ENCODE data around the gene ERO1A. TPM values are rescaled to one million over a fixed set of nuclear protein-coding genes. Genes with fewer than 3 reads are reported as not detected.
"Not testable (repeated sequence)": the region's sequence is repeated elsewhere in the genome, so short reads cannot be mapped to it uniquely, and the experiment has no call there.

The ERO1A gene
- total RNA-seq, 6 experiments from 2014 or later: 31.2 to 162 (median 37.9) TPM

- DNase-seq: no peak
- intact Hi-C loops (cut with DNase I): no loop called here
- Histone ChIP-seq H3K4me3 (peak overlapping the region; percentile 10 to 94 (median 87)), H3K9me3 (no peaks in the 10 kb centered on the region), H3K27me3 (no peaks in the 10 kb centered on the region), H3K4me1 (peaks cover 0 to 14% (median 6%) of the 10 kb centered on the region in 4 donors), H3K27ac (peak overlapping the region in 1 of 3 donors; percentile 20), H3K36me3 (peaks cover 0 to 28% (median 9%) of the 10 kb centered on the region in 4 donors)
- no peak for TF ChIP-seq CTCF (IDR thresholded peaks at IDR 0.05)
- no peak for TF ChIP-seq POLR2A (IDR thresholded peaks at IDR 0.05)
- 0% methylated on average over 5 of the region's 8 CpGs for WGBS (ENCODE audit: insufficient coverage, low coverage, low lambda C conversion rate, missing lambda C conversion rate)
- ATAC-seq: no peak
Measured at GRCh38 chr14:52729585-52729924, 34.2 kb upstream of the ERO1A start.

GRCh38 chr14:52729035-52729434, 33.7 kb upstream of the ERO1A start:
- DNase-seq; intact Hi-C loops (cut with DNase I); H3K4me3 ChIP-seq; H3K9me3 ChIP-seq; ATAC-seq; H3K27me3 ChIP-seq; H3K27ac ChIP-seq: not testable (repeated sequence)
- WGBS (ENCODE audit: insufficient coverage, low coverage, low lambda C conversion rate, missing lambda C conversion rate): 91% methylated on average over 15 of the region's 15 CpGs
- Histone ChIP-seq H3K4me1 (peaks cover 0 to 19% (median 9%) of the 10 kb centered on the region in 4 donors), H3K36me3 (peaks cover 0 to 33% (median 9%) of the 10 kb centered on the region in 4 donors)

GRCh38 chr14:52727509-52727908, 32.2 kb upstream of the ERO1A start:
- H3K27ac ChIP-seq; DNase-seq; intact Hi-C loops (cut with DNase I); H3K9me3 ChIP-seq; H3K27me3 ChIP-seq; H3K4me3 ChIP-seq; ATAC-seq: not testable (repeated sequence)
- Histone ChIP-seq H3K4me1 (peaks cover 0 to 33% (median 12%) of the 10 kb centered on the region in 4 donors), H3K36me3 (peaks cover 0 to 40% (median 10%) of the 10 kb centered on the region in 4 donors)
- 100% methylated on average over 2 of the region's 2 CpGs for WGBS (ENCODE audit: insufficient coverage, low coverage, low lambda C conversion rate, missing lambda C conversion rate)

DNA sequence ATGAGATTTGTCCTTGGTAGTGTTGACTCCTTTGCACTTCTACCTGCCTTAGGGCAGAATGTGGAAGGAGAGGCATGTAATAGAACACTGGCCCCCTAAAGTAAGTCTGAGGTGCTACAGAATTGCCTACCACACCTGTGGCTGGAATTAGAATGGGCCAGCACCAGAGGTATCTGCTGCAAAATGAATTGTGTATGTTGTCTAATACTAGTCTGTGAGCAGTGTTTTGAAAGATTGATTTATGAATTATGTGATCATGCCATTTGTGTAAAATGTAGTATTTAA, 28.9 kb upstream of the ERO1A start:
- peaks cover 0 to 57% (median 18%) of the 10 kb centered on the region in 4 donors for H3K36me3 ChIP-seq
- peaks cover 0 to 36% (median 17%) of the 10 kb centered on the region in 4 donors for H3K4me1 ChIP-seq
- peak overlapping the region in 2 of 3 donors; percentile 33 to 35 for H3K27ac ChIP-seq
- ATAC-seq: peak in 2 of 4 donors; percentile 51 to 57
- no peak for DNase-seq
- no peaks in the 10 kb centered on the region for H3K27me3 ChIP-seq
- no peak for TF ChIP-seq CTCF (IDR thresholded peaks at IDR 0.05)
- TF ChIP-seq POLR2A (IDR thresholded peaks at IDR 0.05): no peak
- H3K9me3 ChIP-seq: no peaks in the 10 kb centered on the region
- intact Hi-C loops (cut with DNase I): no loop called here
- H3K4me3 ChIP-seq: no peak overlapping the region

DNA sequence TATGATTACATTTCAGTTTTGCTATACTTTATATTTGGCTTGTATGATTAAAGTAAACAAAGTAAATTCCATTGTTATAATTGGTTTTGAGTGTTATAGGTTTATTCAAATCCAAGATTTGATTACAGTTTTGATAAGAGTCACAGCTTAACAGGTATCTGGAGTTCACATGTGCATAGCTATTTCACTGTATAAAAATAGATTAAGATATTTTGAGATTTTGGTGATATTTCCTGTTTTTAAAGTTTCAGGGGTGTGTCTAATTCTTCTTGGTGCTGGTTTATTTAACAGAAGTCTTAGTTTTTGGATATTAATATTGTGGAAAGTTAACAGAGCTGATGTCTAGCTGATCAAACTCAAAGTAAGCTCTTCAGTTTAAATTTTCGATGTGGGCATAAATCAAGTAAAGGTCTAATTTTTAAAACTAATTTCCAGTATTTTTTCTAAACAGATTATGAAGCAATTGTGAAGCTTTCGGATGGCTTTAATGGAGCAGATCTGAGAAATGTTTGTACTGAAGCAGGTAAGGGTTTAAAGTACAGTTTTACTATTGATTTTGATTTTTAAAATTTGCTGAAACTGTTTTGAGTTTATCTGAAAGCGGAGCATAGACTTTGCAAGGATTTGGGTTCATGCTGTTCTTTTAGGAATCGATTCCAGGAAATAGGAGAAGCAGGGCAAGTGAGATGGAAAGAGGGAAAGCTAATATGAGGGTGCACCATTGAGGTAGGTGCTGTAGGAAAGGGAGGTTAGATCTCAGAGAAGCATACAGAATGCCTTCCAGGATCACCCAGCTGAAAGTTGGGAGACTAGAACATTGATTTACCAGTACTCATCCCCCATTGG, 28.4 kb upstream of the ERO1A start:
- peaks cover 0 to 36% (median 17%) of the 10 kb centered on the region in 4 donors for H3K4me1 ChIP-seq
- H3K9me3 ChIP-seq: no peaks in the 10 kb centered on the region
- H3K4me3 ChIP-seq: no peak overlapping the region
- DNase-seq: no peak
- WGBS (ENCODE audit: insufficient coverage, low coverage, low lambda C conversion rate, missing lambda C conversion rate): 41% methylated on average over 4 of the region's 4 CpGs
- no peak for TF ChIP-seq POLR2A (IDR thresholded peaks at IDR 0.05)
- H3K27ac ChIP-seq: peak overlapping the region in 2 of 3 donors; percentile 33 to 35
- peaks cover 0 to 63% (median 20%) of the 10 kb centered on the region in 4 donors for H3K36me3 ChIP-seq
- no peaks in the 10 kb centered on the region for H3K27me3 ChIP-seq
- peak; percentile 67 to 85 (median 74) for ATAC-seq
- intact Hi-C loops (cut with DNase I): no loop called here

- Histone ChIP-seq H3K27me3 (no peaks in the 10 kb centered on the region), H3K36me3 (peaks cover 10 to 88% (median 44%) of the 10 kb centered on the region in 4 donors), H3K9me3 (no peaks in the 10 kb centered on the region), H3K4me1 (peaks cover 0 to under 1% (median 0%) of the 10 kb centered on the region in 4 donors), H3K4me3 (no peak overlapping the region), H3K27ac (no peak overlapping the region)
- ATAC-seq: no peak
- intact Hi-C loops (cut with DNase I): no loop called here
- no peak for TF ChIP-seq POLR2A (IDR thresholded peaks at IDR 0.05)
- TF ChIP-seq CTCF (IDR thresholded peaks at IDR 0.05): no peak
- WGBS (ENCODE audit: insufficient coverage, low coverage, low lambda C conversion rate, missing lambda C conversion rate): 97% methylated on average over 6 of the region's 6 CpGs
- no peak for DNase-seq
Measured at GRCh38 chr14:52716155-52716554, 20.8 kb upstream of the ERO1A start.

Data from right lobe of liver (tissue), 6 donors.